Peyer's patch (tissue), 4 donors: ENCODE data around the gene ZNF76. TPM values are rescaled to one million over a fixed set of nuclear protein-coding genes. Genes with fewer than 3 reads are reported as not detected.
A peak's percentile ranks its signal among the peaks of the same experiment; 100 is the strongest.

Experiments used
- DNase-seq, 3 donors: peaks; one replicate each; pipeline ENCODE4 v3.0.0-alpha.2; 2017 to 2019
- H3K27ac ChIP-seq, 4 donors: fragments of 200-600 bp; sonication (generic); one replicate each; pipeline ENCODE4 v1.5.1; 2016 to 2019
- H3K27me3 ChIP-seq, 2 donors: fragments of 200-600 bp; sonication (generic); one replicate each; pipeline ENCODE4 v1.5.1; 2019
- H3K36me3 ChIP-seq, 3 donors: fragments of 200-600 bp; sonication (generic); one replicate each; pipeline ENCODE4 v1.5.1; 2016 to 2019
- H3K4me1 ChIP-seq, 4 donors: fragments of 200-600 bp; sonication (generic); one replicate each; pipeline ENCODE4 v1.5.1; 2016 to 2019
- H3K4me3 ChIP-seq, 4 donors: fragments of 200-600 bp; sonication (generic); 1 replicate in 3 of 4; 2 replicates in 1 of 4; pipeline ENCODE4 v1.5.1; 2016 to 2019; ENCODE audit warnings: mild to moderate bottlenecking in 1 of 4
- H3K9me3 ChIP-seq, 4 donors: fragments of 200-600 bp; sonication (generic); one replicate each; pipeline ENCODE4 v1.5.1; 2016 to 2019; ENCODE audit warnings: mild to moderate bottlenecking in 1 of 4
- POLR2A ChIP-seq, 2 donors: fragments of 450-650 bp; IDR thresholded peaks; one replicate each; pipeline ENCODE4 v1.5.1; 2017; ENCODE audit warnings: antibody characterized with exemption in 2 of 2, mild to moderate bottlenecking in 2 of 2, moderate library complexity in 2 of 2
- total RNA-seq, 4 donors: library from RNA; depleted of rRNA; stranded (reverse); fragments of >200 nt; gene quantifications; one replicate each; pipeline ENCODE4 v1.1.0, GENCODE V29; 2016
- TF ChIP-seq, protein P1 (sequence below), 6 experiments: fragments of 450-650 bp in 4 of 6; fragments of 200-600 bp in 2 of 6; sonication (generic) in 1 of 6; IDR thresholded peaks; one replicate each; pipeline ENCODE4 v1.5.1; 2017 to 2019; ENCODE audit warnings: antibody characterized with exemption in 6 of 6, mild to moderate bottlenecking in 3 of 6, moderate library complexity in 1 of 6

The ZNF76 gene
- total RNA-seq, 4 donors from 2014 or later = 26.3 to 182 (median 54.8) TPM

DNA sequence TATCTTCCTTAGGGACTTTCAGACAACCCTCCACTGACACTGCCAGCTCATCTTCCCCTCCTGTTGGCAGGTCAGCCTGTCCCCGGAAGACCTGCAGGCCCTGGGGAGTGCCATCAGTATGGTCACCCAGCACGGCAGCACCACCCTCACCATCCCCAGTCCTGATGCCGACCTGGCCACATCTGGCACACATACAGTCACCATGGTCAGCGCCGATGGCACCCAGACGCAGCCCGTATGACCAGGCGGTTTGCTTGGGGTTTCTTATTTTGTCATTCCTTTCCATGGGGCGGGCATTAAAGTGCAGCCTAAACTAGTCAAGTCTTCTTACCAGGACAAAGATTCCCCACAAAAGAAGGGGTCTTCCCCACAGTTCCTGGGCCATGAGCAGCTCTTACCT lies 34.1 kb downstream of the ZNF76 start:
- Histone ChIP-seq H3K27me3 (no peaks in the 10 kb centered on the region), H3K36me3 (peaks cover 0 to 62% (median 0%) of the 10 kb centered on the region in 3 donors), H3K27ac (no peak overlapping the region), H3K4me3 (no peak overlapping the region), H3K4me1 (peaks cover 0 to 18% (median 2%) of the 10 kb centered on the region in 4 donors), H3K9me3 (no peaks in the 10 kb centered on the region)
- TF ChIP-seq, protein P1, sequence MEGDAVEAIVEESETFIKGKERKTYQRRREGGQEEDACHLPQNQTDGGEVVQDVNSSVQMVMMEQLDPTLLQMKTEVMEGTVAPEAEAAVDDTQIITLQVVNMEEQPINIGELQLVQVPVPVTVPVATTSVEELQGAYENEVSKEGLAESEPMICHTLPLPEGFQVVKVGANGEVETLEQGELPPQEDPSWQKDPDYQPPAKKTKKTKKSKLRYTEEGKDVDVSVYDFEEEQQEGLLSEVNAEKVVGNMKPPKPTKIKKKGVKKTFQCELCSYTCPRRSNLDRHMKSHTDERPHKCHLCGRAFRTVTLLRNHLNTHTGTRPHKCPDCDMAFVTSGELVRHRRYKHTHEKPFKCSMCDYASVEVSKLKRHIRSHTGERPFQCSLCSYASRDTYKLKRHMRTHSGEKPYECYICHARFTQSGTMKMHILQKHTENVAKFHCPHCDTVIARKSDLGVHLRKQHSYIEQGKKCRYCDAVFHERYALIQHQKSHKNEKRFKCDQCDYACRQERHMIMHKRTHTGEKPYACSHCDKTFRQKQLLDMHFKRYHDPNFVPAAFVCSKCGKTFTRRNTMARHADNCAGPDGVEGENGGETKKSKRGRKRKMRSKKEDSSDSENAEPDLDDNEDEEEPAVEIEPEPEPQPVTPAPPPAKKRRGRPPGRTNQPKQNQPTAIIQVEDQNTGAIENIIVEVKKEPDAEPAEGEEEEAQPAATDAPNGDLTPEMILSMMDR (IDR thresholded peaks at IDR 0.05) = no peak
- TF ChIP-seq POLR2A (IDR thresholded peaks at IDR 0.05) = no peak
- no peak for DNase-seq

DNA sequence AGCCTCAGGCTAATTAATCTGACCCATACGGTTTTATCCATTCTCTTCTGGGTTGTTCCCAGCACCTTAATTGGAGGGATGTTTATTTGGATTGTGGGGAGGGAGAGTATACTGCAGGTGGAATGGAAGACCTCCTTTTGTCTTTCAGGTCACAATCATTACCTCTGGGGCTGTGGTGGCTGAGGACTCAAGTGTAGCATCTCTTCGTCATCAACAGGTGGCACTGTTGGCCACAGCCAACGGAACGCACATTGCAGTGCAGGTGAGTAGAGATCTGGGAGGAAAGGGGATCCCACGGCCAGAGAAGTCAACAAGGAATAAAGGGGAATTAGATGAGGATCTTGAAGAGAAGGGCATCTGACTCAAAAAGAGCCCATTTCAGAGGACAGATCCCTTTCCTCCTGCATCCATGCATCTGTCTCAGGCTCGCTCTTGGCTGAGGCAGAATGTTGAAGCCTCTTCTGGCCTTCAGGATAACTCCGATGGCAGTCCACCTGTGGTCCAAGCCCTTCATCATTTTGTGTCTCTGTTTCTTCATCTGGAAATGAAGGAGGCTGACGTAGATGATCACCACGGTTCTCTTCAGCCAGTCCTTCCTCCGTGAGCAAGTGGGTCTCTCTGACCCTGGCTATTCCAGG lies 34.9 kb downstream of the ZNF76 start:
- Histone ChIP-seq H3K36me3 (peaks cover 0 to 57% (median 0%) of the 10 kb centered on the region in 3 donors), H3K27ac (no peak overlapping the region), H3K9me3 (no peaks in the 10 kb centered on the region), H3K4me1 (peaks cover 0 to 19% (median 4%) of the 10 kb centered on the region in 4 donors), H3K4me3 (no peak overlapping the region), H3K27me3 (no peaks in the 10 kb centered on the region)
- DNase-seq = peak in 1 of 3 donors; percentile 73
- TF ChIP-seq, protein P1 (IDR thresholded peaks at IDR 0.05) = peak; percentile 36 to 84 (median 78)
- TF ChIP-seq POLR2A (IDR thresholded peaks at IDR 0.05) = no peak

DNA sequence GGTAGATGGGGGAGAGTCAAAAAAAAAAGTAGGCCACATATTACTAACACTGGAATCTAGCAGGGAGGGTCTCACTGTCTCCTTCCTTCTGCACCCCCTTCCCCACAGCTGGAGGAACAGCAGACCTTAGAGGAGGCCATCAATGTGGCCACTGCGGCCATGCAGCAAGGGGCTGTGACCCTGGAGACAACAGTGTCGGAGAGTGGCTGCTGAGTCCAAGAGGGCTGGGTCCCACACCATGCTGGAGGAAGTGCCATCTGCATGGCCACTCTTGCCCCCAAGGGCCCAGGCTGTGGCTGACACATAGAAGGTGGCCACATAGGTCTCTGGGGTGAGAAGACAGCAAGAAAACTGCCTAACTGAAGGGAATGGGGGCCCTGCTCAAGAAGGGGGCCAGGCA lies 35.5 kb downstream of the ZNF76 start:
- no peak for DNase-seq
- H3K4me1 ChIP-seq = peaks cover 0 to 19% (median 4%) of the 10 kb centered on the region in 4 donors
- H3K4me3 ChIP-seq = no peak overlapping the region
- peaks cover 0 to 51% (median 0%) of the 10 kb centered on the region in 3 donors for H3K36me3 ChIP-seq
- TF ChIP-seq, protein P1 (IDR thresholded peaks at IDR 0.05) = no peak
- no peak for TF ChIP-seq POLR2A (IDR thresholded peaks at IDR 0.05)
- H3K27ac ChIP-seq = no peak overlapping the region
- H3K27me3 ChIP-seq = no peaks in the 10 kb centered on the region
- H3K9me3 ChIP-seq = no peaks in the 10 kb centered on the region

DNA sequence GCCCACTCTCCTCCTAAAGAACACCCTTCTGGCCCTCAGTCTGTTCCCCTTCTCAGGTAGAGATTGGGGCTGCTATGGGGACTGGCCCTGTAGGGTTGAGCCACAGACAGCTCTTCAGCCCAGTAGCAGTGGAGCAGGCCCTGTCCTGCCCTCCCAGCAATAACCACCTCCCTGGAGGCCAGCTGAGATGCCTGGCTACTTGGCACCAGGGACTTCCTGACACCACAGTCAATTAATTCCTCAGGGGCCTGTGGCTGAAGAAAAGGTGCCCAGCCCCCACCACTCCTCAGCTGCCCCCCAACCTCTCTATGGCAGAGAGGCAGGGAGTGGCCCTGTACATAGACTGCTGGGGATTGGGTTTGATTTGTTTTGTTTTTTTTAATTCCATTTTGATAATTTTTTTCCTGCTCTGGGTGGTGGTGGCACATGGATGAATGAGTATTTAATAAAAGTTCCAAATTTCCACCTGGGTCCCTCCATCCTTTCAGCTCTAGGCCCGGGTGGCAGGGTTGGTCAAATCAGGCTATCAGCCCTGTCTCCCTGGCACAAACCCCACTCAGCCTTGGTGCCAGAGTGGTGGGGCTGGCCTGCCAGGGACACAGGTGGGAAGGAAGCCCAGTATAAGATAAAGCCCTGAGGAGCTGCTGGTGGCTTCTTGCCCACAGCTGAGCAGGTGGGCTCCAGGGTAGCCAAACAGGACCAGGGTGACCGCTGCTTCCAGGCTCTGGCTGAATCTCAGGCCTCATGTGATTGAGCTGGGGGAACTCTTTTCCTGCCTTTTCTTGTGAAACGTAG lies 36.2 kb downstream of the ZNF76 start:
- Histone ChIP-seq H3K27me3 (no peaks in the 10 kb centered on the region), H3K27ac (no peak overlapping the region), H3K36me3 (peaks cover 0 to 44% (median 0%) of the 10 kb centered on the region in 3 donors), H3K4me3 (no peak overlapping the region), H3K9me3 (no peaks in the 10 kb centered on the region), H3K4me1 (peaks cover 0 to 19% (median 8%) of the 10 kb centered on the region in 4 donors)
- no peak for DNase-seq
- TF ChIP-seq, protein P1 (IDR thresholded peaks at IDR 0.05) = no peak
- no peak for TF ChIP-seq POLR2A (IDR thresholded peaks at IDR 0.05)

DNA sequence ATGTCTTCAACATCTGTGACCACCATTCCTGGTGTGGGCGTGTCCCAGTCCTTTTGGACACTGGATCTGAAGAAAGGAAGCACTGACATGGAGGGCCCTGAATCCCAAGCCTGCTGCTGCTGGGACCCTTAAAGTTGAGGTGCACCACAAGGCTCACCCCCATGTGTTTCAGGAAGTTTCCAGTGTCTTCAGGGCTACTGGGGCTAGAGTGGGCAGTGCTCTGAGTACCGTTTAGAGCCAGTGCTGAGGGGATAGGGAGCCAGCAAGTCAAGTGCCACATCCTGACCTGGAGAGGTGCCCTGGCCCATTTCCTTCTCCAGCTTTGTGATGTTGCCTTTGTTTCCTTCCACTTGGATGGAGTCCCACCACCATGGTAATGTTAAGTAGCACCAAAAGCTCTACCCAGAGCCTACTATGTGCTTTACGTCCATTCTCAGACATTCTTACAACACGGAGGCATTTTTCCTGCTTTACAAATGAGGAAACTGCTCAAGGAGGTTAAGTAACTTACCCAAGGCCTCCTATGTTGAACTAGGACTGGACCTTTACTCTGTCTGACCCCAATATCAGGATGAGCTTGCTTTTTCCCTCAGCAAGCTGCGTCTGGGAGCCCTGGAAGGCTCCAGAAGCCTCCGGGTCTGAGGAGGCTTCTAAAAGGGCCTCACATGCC lies 37.5 kb downstream of the ZNF76 start:
- H3K27ac ChIP-seq = peak overlapping the region; percentile 74 to 96 (median 89)
- peak overlapping the region in 2 of 4 donors; percentile 58 to 60 for H3K4me3 ChIP-seq

More for the DNA sequence above, 37.5 kb downstream of the ZNF76 start:
- peaks cover 0 to 30% (median 0%) of the 10 kb centered on the region in 3 donors for H3K36me3 ChIP-seq
- H3K4me1 ChIP-seq = peaks cover 0 to 23% (median 11%) of the 10 kb centered on the region in 4 donors
- no peak for TF ChIP-seq POLR2A (IDR thresholded peaks at IDR 0.05)
- TF ChIP-seq, protein P1 (IDR thresholded peaks at IDR 0.05) = no peak
- DNase-seq = no peak
- no peaks in the 10 kb centered on the region for H3K27me3 ChIP-seq
- H3K9me3 ChIP-seq = no peaks in the 10 kb centered on the region
